H1 (cell line): ENCODE measurements around the gene CLRN1. TPM values are rescaled to one million over a fixed set of nuclear protein-coding genes. Genes with fewer than 3 reads are reported as not detected.

Experiments used
- CTCF ChIA-PET: fragments of 300-600 bp; sonication (Branson Sonifier 250); formaldehyde crosslinking; loops from one replicate; lab custom pipeline; 2021; ENCODE audit not compliant: partially characterized antibody; lab: Charles Lee
- POLR2A ChIA-PET: fragments of 300-600 bp; sonication (Branson Sonifier 250); formaldehyde crosslinking; loops from one replicate; lab custom pipeline; 2021; ENCODE audit warnings: inconsistent platforms; ENCODE audit not compliant: partially characterized antibody; lab: Charles Lee
- DNase-seq, 2 experiments: peaks; one replicate each; pipeline versions ENCODE4 v3.0.0 to v3.0.0-alpha.2; 2010 to 2022; ENCODE audit warnings: low spot score in 2 of 2, low read depth in 1 of 2, mixed read lengths in 1 of 2
- FAIRE-seq: peaks from 2 replicates; lab custom pipeline; 2011; peaks lifted over from hg19 to GRCh38; lab: Jason Lieb, UNC
- H2AFZ ChIP-seq: 2 replicates; pipeline ENCODE4 v1.8.1; 2012; ENCODE audit warnings: low read length, inconsistent platforms
- H2AK5ac ChIP-seq: 2 replicates; pipeline ENCODE4 v1.6.1; 2013; ENCODE audit warnings: low read depth, low read length
- H2BK120ac ChIP-seq: replicated peaks from 2 replicates; pipeline ENCODE3; 2013; ENCODE audit warnings: low read depth, low read length, inconsistent platforms
- H2BK12ac ChIP-seq: 2 replicates; pipeline ENCODE4 v1.6.1; 2013; ENCODE audit warnings: low read depth, low read length
- H2BK15ac ChIP-seq: 2 replicates; pipeline ENCODE4 v1.6.1; 2013; ENCODE audit warnings: low read length
- H2BK20ac ChIP-seq: 2 replicates; pipeline ENCODE4 v1.6.1; 2013; ENCODE audit warnings: low read length
- H2BK5ac ChIP-seq: 2 replicates; pipeline ENCODE4 v1.6.1; 2013; ENCODE audit warnings: low read depth, low read length
- H3K14ac ChIP-seq: 2 replicates; pipeline ENCODE4 v1.6.1; 2013; ENCODE audit warnings: inconsistent platforms; ENCODE audit not compliant: insufficient read length
- H3K18ac ChIP-seq: 2 replicates; pipeline ENCODE4 v1.6.1; 2013; ENCODE audit warnings: low read length; ENCODE audit errors: extremely low read depth
- H3K23ac ChIP-seq: 2 replicates; pipeline ENCODE4 v1.6.1; 2013; ENCODE audit warnings: inconsistent platforms; ENCODE audit not compliant: insufficient read length
- H3K23me2 ChIP-seq: 2 replicates; pipeline ENCODE4 v1.6.1; 2013; ENCODE audit warnings: low read depth, low read length
- H3K27ac ChIP-seq: 2 replicates; pipeline ENCODE4 v1.6.1; 2011; ENCODE audit warnings: low read depth, low read length, inconsistent platforms
- H3K27me3 ChIP-seq, 4 experiments: replicated peaks in 1 of 4; 1 replicate in 1 of 4; 2 replicates in 3 of 4; pipeline versions ENCODE4 v1.6.1 to v1.8.1; 2011 to 2013; ENCODE audit warnings: low read length in 3 of 4, mild to moderate bottlenecking in 3 of 4, inconsistent platforms in 2 of 4, mixed read lengths in 2 of 4, moderate library complexity in 1 of 4; ENCODE audit not compliant: control insufficient read depth in 3 of 4, insufficient read depth in 3 of 4; ENCODE audit errors: extremely low read depth in 1 of 4
- H3K36me3 ChIP-seq, 4 experiments: 2 replicates each; pipeline versions ENCODE4 v1.6.1 to v1.8.1; 2011 to 2013; ENCODE audit warnings: mild to moderate bottlenecking in 4 of 4, low read length in 3 of 4, moderate library complexity in 2 of 4, control low read depth in 1 of 4, inconsistent platforms in 1 of 4; ENCODE audit not compliant: insufficient read depth in 4 of 4, control insufficient read depth in 2 of 4
- H3K4ac ChIP-seq: replicated peaks from 2 replicates; pipeline ENCODE3; 2013; ENCODE audit warnings: low read length, low read depth, mixed read lengths, inconsistent platforms; ENCODE audit not compliant: insufficient read length
- H3K4me1 ChIP-seq, 4 experiments: replicated peaks in 1 of 4; 1 replicate in 1 of 4; 2 replicates in 3 of 4; pipeline versions ENCODE4 v1.6.1 to v1.8.1; 2011 to 2013; ENCODE audit warnings: low read length in 3 of 4, inconsistent platforms in 2 of 4, mixed read lengths in 1 of 4; ENCODE audit not compliant: insufficient read depth in 4 of 4, control insufficient read depth in 3 of 4
- H3K4me2 ChIP-seq, 2 experiments: 2 replicates each; pipeline versions ENCODE4 v1.6.1 to v1.8.1; 2011 to 2013; ENCODE audit warnings: low read depth in 2 of 2, low read length in 2 of 2, control low read depth in 1 of 2, inconsistent platforms in 1 of 2, mild to moderate bottlenecking in 1 of 2; ENCODE audit not compliant: insufficient read depth in 1 of 2
- H3K4me3 ChIP-seq, 4 experiments: fragments of 200-600, 300-600 bp in 1 of 4; sonication (generic), shearing (Covaris generic), sonication (Bioruptor Twin) in 1 of 4; 2 replicates each; pipeline versions ENCODE4 v1.5.1 to v1.8.1; 2011 to 2016; ENCODE audit warnings: low read length in 4 of 4, low read depth in 3 of 4, control low read depth in 2 of 4, inconsistent platforms in 2 of 4, mild to moderate bottlenecking in 2 of 4, mixed read lengths in 1 of 4, moderate library complexity in 1 of 4; ENCODE audit not compliant: insufficient read depth in 2 of 4; ENCODE audit errors: extremely low read depth in 1 of 4
- H3K56ac ChIP-seq: replicated peaks from 2 replicates; pipeline ENCODE3; 2013; ENCODE audit warnings: low read depth, mild to moderate bottlenecking, mixed read lengths, low read length, inconsistent platforms; ENCODE audit not compliant: insufficient read length
- H3K79me1 ChIP-seq: 2 replicates; pipeline ENCODE4 v1.6.1; 2013; ENCODE audit warnings: low read depth, low read length, control low read depth
- H3K79me2 ChIP-seq, 2 experiments: 2 replicates each; pipeline versions ENCODE4 v1.6.1 to v1.8.1; 2012 to 2013; ENCODE audit warnings: low read length in 2 of 2, mild to moderate bottlenecking in 2 of 2, inconsistent platforms in 1 of 2; ENCODE audit not compliant: insufficient read depth in 2 of 2, control insufficient read depth in 1 of 2
- H3K9ac ChIP-seq, 4 experiments: replicated peaks in 1 of 4; 1 replicate in 1 of 4; 2 replicates in 3 of 4; pipeline versions ENCODE4 v1.6.1 to v1.8.1; 2011 to 2013; ENCODE audit warnings: low read depth in 3 of 4, low read length in 3 of 4, control low read depth in 2 of 4, mild to moderate bottlenecking in 2 of 4, moderate library complexity in 2 of 4, inconsistent platforms in 1 of 4; ENCODE audit errors: extremely low read depth in 1 of 4
- H3K9me3 ChIP-seq, 2 experiments: 2 replicates each; pipeline versions ENCODE4 v1.6.1 to v1.8.1; 2012 to 2013; ENCODE audit warnings: mild to moderate bottlenecking in 2 of 2, moderate library complexity in 2 of 2, control low read depth in 1 of 2, inconsistent platforms in 1 of 2, low read depth in 1 of 2, low read length in 1 of 2, mixed read lengths in 1 of 2; ENCODE audit not compliant: insufficient read depth in 2 of 2
- H4K20me1 ChIP-seq, 2 experiments: replicated peaks in 1 of 2; 2 replicates each; pipeline versions ENCODE3 to v1.8.1; 2011 to 2013; ENCODE audit warnings: inconsistent platforms in 2 of 2, low read length in 2 of 2, mild to moderate bottlenecking in 1 of 2; ENCODE audit not compliant: insufficient read depth in 2 of 2, control insufficient read depth in 1 of 2
- H4K5ac ChIP-seq: 2 replicates; pipeline ENCODE4 v1.6.1; 2013; ENCODE audit warnings: low read length, low read depth, mixed read lengths, inconsistent platforms; ENCODE audit not compliant: insufficient read length
- H4K8ac ChIP-seq: 2 replicates; pipeline ENCODE4 v1.8.0; 2013; ENCODE audit warnings: mild to moderate bottlenecking, moderate library complexity, low read length, inconsistent platforms; ENCODE audit not compliant: insufficient read depth; ENCODE audit errors: extremely low read depth
- H4K91ac ChIP-seq: replicated peaks from 2 replicates; pipeline ENCODE3; 2013; ENCODE audit warnings: low read length, mixed read lengths, inconsistent platforms; ENCODE audit not compliant: insufficient read length
- ATF2 ChIP-seq: IDR thresholded peaks from 2 replicates; pipeline ENCODE4 v1.6.1; 2012; ENCODE audit warnings: low read length, inconsistent platforms
- CTBP2 ChIP-seq: IDR thresholded peaks from 2 replicates; pipeline ENCODE4 v1.7.0; 2011; ENCODE audit warnings: borderline replicate concordance, mild to moderate bottlenecking, moderate library complexity, mixed read lengths, low read length; ENCODE audit not compliant: insufficient read depth, insufficient read length
- EGR1 ChIP-seq: IDR thresholded peaks from 2 replicates; pipeline ENCODE4 v1.6.1; 2011; ENCODE audit warnings: low read depth, low read length, borderline replicate concordance
- EZH2 ChIP-seq: fragments of 200-600 bp; sonication (generic); IDR thresholded peaks from 2 replicates; pipeline ENCODE4 v1.7.1; 2012; ENCODE audit warnings: low read depth, mild to moderate bottlenecking, moderate library complexity, low read length, inconsistent platforms; ENCODE audit not compliant: severe bottlenecking
- GTF2F1 ChIP-seq: IDR thresholded peaks from 2 replicates; pipeline ENCODE4 v1.6.1; 2012; ENCODE audit warnings: low read depth, low read length, improper control_type of control experiment, borderline replicate concordance
- HDAC2 ChIP-seq, 2 experiments: fragments of 300-600 bp in 1 of 2; sonication (generic) in 1 of 2; IDR thresholded peaks; 2 replicates each; pipeline ENCODE4 v1.6.1; 2011 to 2012; ENCODE audit warnings: low read depth in 2 of 2, low read length in 2 of 2, mild to moderate bottlenecking in 2 of 2, moderate library complexity in 2 of 2, borderline replicate concordance in 1 of 2, inconsistent platforms in 1 of 2
- JUND ChIP-seq: IDR thresholded peaks from 2 replicates; pipeline ENCODE4 v1.6.1; 2011; ENCODE audit warnings: mild to moderate bottlenecking, improper control_type of control experiment, low read length
- POU5F1 ChIP-seq: IDR thresholded peaks from 2 replicates; pipeline ENCODE4 v1.6.1; 2011; ENCODE audit warnings: low read depth, mild to moderate bottlenecking, low read length, moderate library complexity
- RNF2 ChIP-seq: fragments of 200-900, 300-1000 bp; sonication (generic); IDR thresholded peaks from 2 replicates; pipeline ENCODE4 v1.7.1; 2016; ENCODE audit warnings: borderline replicate concordance, low read depth, mild to moderate bottlenecking, antibody characterized with exemption, low read length; ENCODE audit not compliant: poor library complexity, severe bottlenecking; ENCODE audit errors: missing control alignments
- TBP ChIP-seq: IDR thresholded peaks from 2 replicates; pipeline ENCODE4 v1.6.1; 2011; ENCODE audit warnings: low read depth, low read length, improper control_type of control experiment
- ZNF274 ChIP-seq: IDR thresholded peaks from 2 replicates; pipeline ENCODE4 v1.7.0; 2012; ENCODE audit warnings: low read length, borderline replicate concordance; ENCODE audit errors: extremely low read depth
- WGBS, 2 experiments: shearing (Covaris generic) in 1 of 2; methylation state at CpG; one replicate each; pipeline versions ENCODE4 v1.1.6 to v1.1.7; 2013 to 2015; ENCODE audit warnings: low lambda C conversion rate in 2 of 2, mixed read lengths in 2 of 2, inconsistent platforms in 1 of 2, low coverage in 1 of 2, missing lambda C conversion rate in 1 of 2; ENCODE audit not compliant: insufficient replicate concordance in 2 of 2, insufficient coverage in 1 of 2, insufficient read length in 1 of 2; ENCODE audit errors: extremely low coverage in 1 of 2, missing lambda C conversion rate in 1 of 2; 5-methylcytosine and 5-hydroxymethylcytosine counted together
- polyA plus RNA-seq, 7 experiments: library from polyadenylated mRNA; depleted of rRNA in 3 of 7; stranded (reverse) in 5 of 7; unstranded in 2 of 7; fragments of >200 nt in 5 of 7; fragments of 200-250 nt in 2 of 7; gene quantifications; 1 replicate in 5 of 7; 2 replicates in 1 of 7; 4 replicates in 1 of 7; pipeline versions ENCODE4 v1.2.1 to v1.2.3, GENCODE V29; 2011 to 2013; ENCODE audit warnings: missing spikeins in 2 of 7, mixed read lengths in 2 of 7
- total RNA-seq: library from RNA; stranded (reverse); fragmentation: NEBNext Ultra II Directional; extraction: Animal tissue kit (Norgen Biotek cat#: 25700); gene quantifications from 2 replicates; pipeline ENCODE4 v1.2.1, GENCODE V29; 2021

CLRN1 gene
- total and polyA plus RNA-seq, 2 of the 8 experiments (the other 6 are each of a cell fraction or from before 2014, with no cell fraction given), result 0.20 to 0.35 TPM

GRCh38 chr3:150921209-150921608 lies 51.3 kb downstream of the CLRN1 start:
- Histone ChIP-seq H3K36me3 (no peaks in the 10 kb centered on the region), H3K56ac (no peak overlapping the region), H3K27me3 (no peaks in the 10 kb centered on the region; a peak in 1 of 7 replicates), H3K23ac (no peak overlapping the region), H3K23me2 (no peaks in the 10 kb centered on the region; the same call in 1 of the 2 replicates), H4K8ac (no peak overlapping the region), H4K91ac (no peak overlapping the region), H3K4me3 (no peak overlapping the region), H4K20me1 (no peaks in the 10 kb centered on the region), H2BK20ac (no peak overlapping the region), H3K9me3 (no peaks in the 10 kb centered on the region), H2BK5ac (no peak overlapping the region), H3K27ac (no peak overlapping the region), H3K79me2 (no peaks in the 10 kb centered on the region), H2BK12ac (peak overlapping the region; percentile 55; the same call in 1 of the 2 replicates), H3K79me1 (no peaks in the 10 kb centered on the region), H3K9ac (no peak overlapping the region), H3K4ac (peak overlapping the region; percentile 10), H3K4me1 (peaks cover 2 to 13% (median 4%) of the 10 kb centered on the region in 4 experiments; a peak in 6 of 7 replicates), H4K5ac (no peak overlapping the region), H2AK5ac (no peak overlapping the region; the same call in 1 of the 2 replicates), H2AFZ (peak overlapping the region; percentile 32; the same call in 1 of the 2 replicates), H3K14ac (no peak overlapping the region), H2BK15ac (no peak overlapping the region), H3K4me2 (no peak overlapping the region), H3K18ac (0 out of 2 replicates have a peak overlapping the region, but pooled peaks have one; percentile 26), H2BK120ac (no peak overlapping the region)
- 91% methylated on average over 4 of the region's 4 CpGs; no CpG with 5 or more reads in 1 of the 2 experiments for WGBS, 2 experiments
- ChIA-PET POLR2A (no interaction called here), CTCF (interaction anchor here (0.7 to 1.0 kb wide), 2 partner anchors 91 to 101 kb away, joined by 3 read pairs; no protein-coding TSS in a partner anchor)
- FAIRE-seq, result no peak
- DNase-seq, result no peak
- no peak for TF ChIP-seq CTBP2
- no peak for TF ChIP-seq RNF2
- TF ChIP-seq EZH2, result no peak
- no peak for TF ChIP-seq HDAC2 (IDR thresholded peaks at IDR 0.05; ENCODE audit: borderline replicate concordance in 1 of 2, low read depth in 2 of 2, low read length in 2 of 2)
- no peak for TF ChIP-seq TBP
- no peak for TF ChIP-seq JUND
- no peak for TF ChIP-seq GTF2F1
- TF ChIP-seq ATF2, result no peak
- TF ChIP-seq POU5F1, result no peak
- TF ChIP-seq ZNF274, result no peak
- TF ChIP-seq EGR1, result no peak
